Endothelial cell of umbilical vein (primary cell): Measurements from ENCODE around the gene ATP5F1B. TPM values are rescaled to one million over a fixed set of nuclear protein-coding genes. Genes with fewer than 3 reads are reported as not detected.

Experiments used
- BruUV-seq: library from RNA; stranded (reverse); fragments of 400-500 nt; replicated peaks from 2 replicates; lab custom pipeline; 2021; lab: Mats Ljungman, UMichigan
- CTCF ChIA-PET: fragments of 300-600, 350-600 bp; sonication (Branson Sonifier 250); formaldehyde crosslinking; loops from one replicate; lab custom pipeline; 2021; ENCODE audit warnings: antibody characterized with exemption, inconsistent platforms; lab: Charles Lee
- POLR2A ChIA-PET: fragments of 300-600, 350-600 bp; sonication (Branson Sonifier 250); formaldehyde crosslinking; loops from one replicate; lab custom pipeline; 2021; ENCODE audit warnings: antibody characterized with exemption, inconsistent platforms; lab: Charles Lee
- DNase-seq: peaks from one replicate; pipeline ENCODE4 v3.0.0-alpha.2; 2011; ENCODE audit warnings: low read depth, low spot score
- FAIRE-seq: peaks from 2 replicates; lab custom pipeline; 2011; peaks lifted over from hg19 to GRCh38; lab: Jason Lieb, UNC
- H2AFZ ChIP-seq: 2 replicates; pipeline ENCODE4 v1.6.0; 2012; ENCODE audit warnings: low read depth, low read length, control low read depth, inconsistent platforms
- H3K27ac ChIP-seq: 2 replicates; pipeline ENCODE4 v1.5.1; 2011; ENCODE audit warnings: low read depth, mild to moderate bottlenecking, control low read depth, low read length, moderate library complexity; ENCODE audit not compliant: insufficient read depth
- H3K27me3 ChIP-seq, 2 experiments: 2 replicates each; pipeline versions ENCODE4 v1.6.0 to v1.6.1; 2011; ENCODE audit warnings: low read length in 2 of 2, mixed read lengths in 1 of 2; ENCODE audit not compliant: control insufficient read depth in 2 of 2, insufficient read depth in 2 of 2
- H3K36me3 ChIP-seq, 2 experiments: 2 replicates in 1 of 2; 3 replicates in 1 of 2; pipeline ENCODE4 v1.5.1; 2011; ENCODE audit warnings: low read length in 2 of 2, mild to moderate bottlenecking in 1 of 2, moderate library complexity in 1 of 2; ENCODE audit not compliant: control insufficient read depth in 2 of 2, insufficient read depth in 2 of 2; ENCODE audit errors: extremely low read depth in 1 of 2
- H3K4me1 ChIP-seq: 3 replicates; pipeline ENCODE4 v1.5.1; 2011; ENCODE audit warnings: mild to moderate bottlenecking, low read length; ENCODE audit not compliant: control insufficient read depth, insufficient read depth; ENCODE audit errors: extremely low read depth
- H3K4me2 ChIP-seq: 2 replicates; pipeline ENCODE4 v1.6.1; 2011; ENCODE audit warnings: low read length, control low read depth, mixed read lengths; ENCODE audit not compliant: insufficient read depth
- H3K4me3 ChIP-seq, 3 experiments: fragments of 200-600 bp in 1 of 3; sonication (generic), shearing (Covaris generic) in 1 of 3; replicated peaks in 1 of 3; 2 replicates each; pipeline ENCODE4 v1.5.1; 2011 to 2016; ENCODE audit warnings: control low read depth in 3 of 3, low read length in 3 of 3, mild to moderate bottlenecking in 2 of 3, inconsistent platforms in 1 of 3, low read depth in 1 of 3, moderate library complexity in 1 of 3; ENCODE audit not compliant: insufficient read depth in 1 of 3
- H3K79me2 ChIP-seq: 2 replicates; pipeline ENCODE4 v1.6.0; 2012; ENCODE audit warnings: low read length, inconsistent platforms; ENCODE audit not compliant: control insufficient read depth, insufficient read depth
- H3K9ac ChIP-seq: replicated peaks from 2 replicates; pipeline ENCODE3; 2011; ENCODE audit warnings: low read length, control low read depth; ENCODE audit not compliant: insufficient read depth; ENCODE audit errors: extremely low read depth
- H3K9me1 ChIP-seq: replicated peaks from 3 replicates; pipeline ENCODE4 v1.6.0; 2011; ENCODE audit warnings: mild to moderate bottlenecking, low read length; ENCODE audit not compliant: control insufficient read depth, insufficient read depth; ENCODE audit errors: extremely low read depth
- H3K9me3 ChIP-seq: replicated peaks from 2 replicates; pipeline ENCODE4 v1.5.1; 2012; ENCODE audit warnings: low read length, inconsistent platforms; ENCODE audit not compliant: control insufficient read depth, insufficient read depth
- H4K20me1 ChIP-seq: replicated peaks from 2 replicates; pipeline ENCODE3; 2011; ENCODE audit warnings: mild to moderate bottlenecking, low read length; ENCODE audit not compliant: control insufficient read depth, insufficient read depth; ENCODE audit errors: extremely low read depth
- GATA2 ChIP-seq: IDR thresholded peaks from 2 replicates; pipeline ENCODE4 v1.7.0; 2011; ENCODE audit warnings: low read depth, mild to moderate bottlenecking, moderate library complexity, mixed read lengths, low read length; ENCODE audit not compliant: insufficient read length, insufficient read depth
- JUN ChIP-seq: IDR thresholded peaks from 2 replicates; pipeline ENCODE4 v1.6.1; 2011; ENCODE audit warnings: borderline replicate concordance, low read depth; ENCODE audit not compliant: insufficient read length, insufficient read depth
- MYC ChIP-seq: IDR thresholded peaks from one replicate; pipeline ENCODE4 v1.6.1; 2011; ENCODE audit warnings: mild to moderate bottlenecking, low read depth, low read length
- POLR2AphosphoS5 ChIP-seq: IDR thresholded peaks from 2 replicates; pipeline ENCODE4 v1.6.1; 2012; ENCODE audit warnings: low read depth, mild to moderate bottlenecking, control low read depth, low read length, moderate library complexity; ENCODE audit not compliant: insufficient read depth
- dilution Hi-C: fragments of 300-500 bp; cut with MboI; formaldehyde crosslinking; loops from one replicate; pipeline ENCODE4 v1.15.0; 2019; ENCODE audit warnings: low sequenced_read_pairs; ENCODE audit not compliant: extremely low pct_ligation_motif_present
- intact Hi-C: fragments of 100-400 bp; cut with micrococcal nuclease; formaldehyde crosslinking; loops from one replicate; pipeline ENCODE4 v1.10.0; 2022
- polyA plus RNA-seq, 4 experiments: library from polyadenylated mRNA; depleted of rRNA in 3 of 4; stranded (reverse) in 3 of 4; unstranded in 1 of 4; fragments of >200 nt; gene quantifications; 2 replicates each; pipeline versions ENCODE4 v1.2.1 to v1.2.3, GENCODE V29; 2011 to 2012; ENCODE audit warnings: missing spikeins in 1 of 4
- total RNA-seq: library from RNA; stranded (reverse); gene quantifications from 2 replicates; pipeline ENCODE4 v1.2.3, GENCODE V29; 2021

Gene ATP5F1B
- total and polyA plus RNA-seq, 2 donors (not counting 3 experiments of a cell fraction or from before 2014, with no cell fraction given), result 590 to 829 TPM

- no peak overlapping the region for H3K27ac ChIP-seq
Measured at GRCh38 chr12:56634242-56634836, 11.4 kb downstream of the ATP5F1B start.

GRCh38 chr12:56633468-56634241 is 12.1 kb downstream of the ATP5F1B start:
- Histone ChIP-seq H3K9me3 (no peaks in the 10 kb centered on the region), H3K27ac (no peak overlapping the region), H3K27me3 (no peaks in the 10 kb centered on the region), H3K9me1 (no peaks in the 10 kb centered on the region), H2AFZ (no peak overlapping the region), H3K4me1 (peaks cover 43% of the 10 kb centered on the region), H3K79me2 (peaks cover 29% of the 10 kb centered on the region), H3K36me3 (peaks cover 7 to 10% of the 10 kb centered on the region in 2 experiments), H3K4me3 (peak overlapping the region; percentile 6 to 76 (median 21)), H4K20me1 (no peaks in the 10 kb centered on the region), H3K4me2 (peak overlapping the region; percentile 71), H3K9ac (no peak overlapping the region)
- DNase-seq (no peak), FAIRE-seq (no peak)
- no TSS peak for BruUV-seq
- dilution Hi-C loops, result no loop called here
- ChIA-PET CTCF (interaction anchor here (1.8 to 3.9 kb wide), 3 partner anchors 11 to 113 kb away, joined by 6 to 150 read pairs (median 90); partner anchors contain the start of gene RBMS2), POLR2A (no interaction called here)
- intact Hi-C loops, result loop anchor here (2.0 kb wide), 1 partner anchor 895 kb away; no protein-coding TSS in a partner anchor
- no peak for TF ChIP-seq GATA2
- no peak for TF ChIP-seq JUN
- TF ChIP-seq POLR2AphosphoS5, result no peak
- no peak for TF ChIP-seq MYC

More at GRCh38 chr12:56634242-56634836, 11.4 kb downstream of the ATP5F1B start:
- Histone ChIP-seq H3K36me3 (peaks cover 11 to 13% of the 10 kb centered on the region in 2 experiments), H3K4me2 (peak overlapping the region; percentile 71), H3K79me2 (peaks cover 22% of the 10 kb centered on the region), H3K4me1 (peaks cover 42% of the 10 kb centered on the region), H3K9me3 (no peaks in the 10 kb centered on the region), H2AFZ (peak overlapping the region; percentile 28), H4K20me1 (no peaks in the 10 kb centered on the region), H3K9me1 (no peaks in the 10 kb centered on the region), H3K9ac (peak overlapping the region; percentile 44), H3K27me3 (no peaks in the 10 kb centered on the region), H3K4me3 (peak overlapping the region; percentile 21 to 76 (median 60))
- ChIA-PET POLR2A (no interaction called here), CTCF (interaction anchor here (0.7 to 3.9 kb wide), 6 partner anchors 9 to 121 kb away, joined by 3 to 150 read pairs (median 39); partner anchors contain the start of gene RBMS2)
- TF ChIP-seq MYC, result no peak
- BruUV-seq, result no TSS peak
- no peak for FAIRE-seq
- intact Hi-C loops (no loop called here), dilution Hi-C loops (no loop called here)
- DNase-seq, result peak; percentile 23
